Keratinocyte (primary cell): ENCODE data around the gene TUBGCP4. TPM values are rescaled to one million over a fixed set of nuclear protein-coding genes. Genes with fewer than 3 reads are reported as not detected.

Experiments
- DNase-seq: peaks from one replicate; pipeline ENCODE4 v3.0.0-alpha.2; 2011; ENCODE audit warnings: low read depth, missing footprints, low spot score
- FAIRE-seq: peaks from 2 replicates; lab custom pipeline; 2011; peaks lifted over from hg19 to GRCh38; lab: Jason Lieb, UNC
- H2AFZ ChIP-seq: 2 replicates; pipeline ENCODE4 v1.6.0; 2012; ENCODE audit warnings: low read length, control low read depth, inconsistent platforms; ENCODE audit not compliant: control insufficient read depth
- H3K27ac ChIP-seq: 2 replicates; pipeline ENCODE4 v1.5.1; 2011; ENCODE audit warnings: low read length; ENCODE audit not compliant: control insufficient read depth, insufficient read depth
- H3K27me3 ChIP-seq: 3 replicates; pipeline ENCODE4 v1.6.0; 2011; ENCODE audit warnings: low read length; ENCODE audit not compliant: control insufficient read depth, insufficient read depth; ENCODE audit errors: extremely low read depth
- H3K36me3 ChIP-seq, 2 experiments: 2 replicates in 1 of 2; 3 replicates in 1 of 2; pipeline ENCODE4 v1.5.1; 2011; ENCODE audit warnings: low read length in 2 of 2, mild to moderate bottlenecking in 1 of 2; ENCODE audit not compliant: control insufficient read depth in 2 of 2, insufficient read depth in 2 of 2; ENCODE audit errors: extremely low read depth in 1 of 2
- H3K4me1 ChIP-seq: 3 replicates; pipeline ENCODE4 v1.5.1; 2011; ENCODE audit warnings: low read length; ENCODE audit not compliant: control insufficient read depth, insufficient read depth; ENCODE audit errors: extremely low read depth
- H3K4me2 ChIP-seq: 3 replicates; pipeline ENCODE4 v1.6.0; 2011; ENCODE audit warnings: low read depth, low read length; ENCODE audit not compliant: control insufficient read depth, insufficient read depth; ENCODE audit errors: extremely low read depth
- H3K4me3 ChIP-seq, 3 experiments: fragments of 200-600 bp in 1 of 3; sonication (generic) in 1 of 3; 2 replicates in 2 of 3; 3 replicates in 1 of 3; pipeline ENCODE4 v1.5.1; 2011 to 2016; ENCODE audit warnings: low read length in 3 of 3, mild to moderate bottlenecking in 3 of 3, control low read depth in 2 of 3, inconsistent platforms in 1 of 3, low read depth in 1 of 3, mixed read lengths in 1 of 3, mixed run types in 1 of 3, moderate library complexity in 1 of 3; ENCODE audit not compliant: control insufficient read depth in 2 of 3, insufficient read depth in 2 of 3; ENCODE audit errors: extremely low read depth in 1 of 3
- H3K79me2 ChIP-seq: 2 replicates; pipeline ENCODE4 v1.6.0; 2012; ENCODE audit warnings: low read length; ENCODE audit not compliant: control insufficient read depth, insufficient read depth
- H3K9ac ChIP-seq: 3 replicates; pipeline ENCODE4 v1.6.0; 2011; ENCODE audit warnings: low read length; ENCODE audit not compliant: control insufficient read depth, insufficient read depth; ENCODE audit errors: extremely low read depth
- H3K9me1 ChIP-seq: 3 replicates; pipeline ENCODE4 v1.6.0; 2011; ENCODE audit warnings: low read length; ENCODE audit not compliant: control insufficient read depth, insufficient read depth; ENCODE audit errors: extremely low read depth
- H3K9me3 ChIP-seq: 2 replicates; pipeline ENCODE4 v1.5.1; 2012; ENCODE audit warnings: low read depth, low read length; ENCODE audit not compliant: control insufficient read depth
- H4K20me1 ChIP-seq: 3 replicates; pipeline ENCODE4 v1.6.0; 2011; ENCODE audit warnings: low read length; ENCODE audit not compliant: control insufficient read depth, insufficient read depth; ENCODE audit errors: extremely low read depth
- CTCF ChIP-seq, 3 experiments: IDR thresholded peaks in 1 of 3; conservative IDR thresholded peaks in 1 of 3; optimal IDR thresholded peaks in 1 of 3; 2 replicates in 2 of 3; 3 replicates in 1 of 3; pipeline versions ENCODE3 to v1.5.1; 2011; ENCODE audit warnings: low read length in 3 of 3, mild to moderate bottlenecking in 3 of 3, moderate library complexity in 2 of 3, control low read depth in 1 of 3, inconsistent platforms in 1 of 3; ENCODE audit not compliant: insufficient read depth in 2 of 3; ENCODE audit errors: extremely low read depth in 1 of 3
- EZH2 ChIP-seq: IDR thresholded peaks from one replicate; pipeline ENCODE4 v1.6.1; 2012; ENCODE audit warnings: inconsistent platforms, mild to moderate bottlenecking, low read length, moderate library complexity
- dilution Hi-C: fragments of 300-500 bp; cut with MboI; formaldehyde crosslinking; loops from one replicate; pipeline ENCODE4 v1.7.0; 2020; ENCODE audit warnings: low sequenced_read_pairs; ENCODE audit not compliant: extremely low pct_ligation_motif_present
- polyA plus RNA-seq, 5 experiments: library from polyadenylated mRNA; depleted of rRNA in 3 of 5; stranded (reverse) in 3 of 5; stranded (forward) in 1 of 5; unstranded in 1 of 5; fragments of >200 nt; gene quantifications; 1 replicate in 1 of 5; 2 replicates in 3 of 5; 3 replicates in 1 of 5; pipeline versions ENCODE4 v1.2.1 to v1.2.3, GENCODE V29; 2011 to 2012; ENCODE audit warnings: missing spikeins in 2 of 5, low read depth in 1 of 5, low replicate concordance in 1 of 5

TUBGCP4 gene
- polyA plus RNA-seq, 1 donor (not counting 4 experiments of a cell fraction or from before 2014, with no cell fraction given) = 16.1 TPM

- Histone ChIP-seq H3K9me1 (no peaks in the 10 kb centered on the region), H3K79me2 (peaks cover 17% of the 10 kb centered on the region), H3K27ac (peak within 1 kb of the TSS; percentile 76), H3K4me2 (peak within 1 kb of the TSS; percentile 98), H3K4me3 (peak within 1 kb of the TSS; percentile 62 to 77 (median 73)), H4K20me1 (no peaks in the 10 kb centered on the region), H3K9me3 (no peaks in the 10 kb centered on the region), H3K4me1 (peaks cover 13% of the 10 kb centered on the region), H3K36me3 (no peaks in the 10 kb centered on the region), H3K9ac (peak within 1 kb of the TSS; percentile 81), H3K27me3 (no peaks in the 10 kb centered on the region), H2AFZ (peak within 1 kb of the TSS; percentile 98)
- DNase-seq (peak; percentile 87), FAIRE-seq (peak; percentile 90)
- TF ChIP-seq CTCF (optimal IDR thresholded peaks at IDR 0.05 in 1 of 3, IDR thresholded peaks at IDR 0.05 in 1 of 3, conservative IDR thresholded peaks at IDR 0.05 in 1 of 3; ENCODE audit: extremely low read depth in 1 of 3, insufficient read depth in 2 of 3, low read length in 3 of 3) = no peak
- no peak for TF ChIP-seq EZH2
- dilution Hi-C loops = no loop called here
These were observed 40.7 kb upstream of the TUBGCP4 start, which contains the start of gene LCMT2 for GRCh38 chr15:43329960-43330779. Gene LCMT2, minus strand, starts transcription at chr15:43330573. Its CDS starts 84 bp downstream, at chr15:43330489.

DNA sequence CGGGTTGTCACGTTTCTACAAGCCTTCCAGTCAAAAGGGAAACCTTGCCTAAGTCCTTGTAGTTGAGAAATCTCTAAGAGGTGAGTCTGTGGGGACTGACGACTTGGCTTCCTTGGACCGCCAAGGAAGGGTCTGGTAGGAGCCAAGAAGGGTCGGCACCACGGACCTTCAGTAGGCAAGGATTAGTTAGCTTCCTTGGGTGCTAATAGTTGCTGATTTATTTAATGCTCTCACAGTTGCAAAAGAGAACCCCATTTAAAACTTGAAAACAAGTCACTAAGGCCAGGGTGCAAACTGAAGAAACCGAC lies 40.2 kb upstream of the TUBGCP4 start:
- peak overlapping the region; percentile 81 for H3K9ac ChIP-seq
- H2AFZ ChIP-seq = peak overlapping the region; percentile 98
- H3K4me1 ChIP-seq = peaks cover 13% of the 10 kb centered on the region
- H3K27ac ChIP-seq = peak overlapping the region; percentile 76
- no peaks in the 10 kb centered on the region for H3K9me1 ChIP-seq
- H3K9me3 ChIP-seq = no peaks in the 10 kb centered on the region
- TF ChIP-seq CTCF (optimal IDR thresholded peaks at IDR 0.05 in 1 of 3, IDR thresholded peaks at IDR 0.05 in 1 of 3, conservative IDR thresholded peaks at IDR 0.05 in 1 of 3; ENCODE audit: extremely low read depth in 1 of 3, insufficient read depth in 2 of 3, low read length in 3 of 3) (no peak), EZH2 (no peak)
- H3K36me3 ChIP-seq = no peaks in the 10 kb centered on the region
- H3K4me2 ChIP-seq = peak overlapping the region; percentile 98
- no peaks in the 10 kb centered on the region for H4K20me1 ChIP-seq
- DNase-seq = no peak
- no peaks in the 10 kb centered on the region for H3K27me3 ChIP-seq
- H3K4me3 ChIP-seq = peak overlapping the region; percentile 62 to 77 (median 73)
- peaks cover 17% of the 10 kb centered on the region for H3K79me2 ChIP-seq
- no peak for FAIRE-seq
- dilution Hi-C loops = no loop called here
